Ectodermal cell (in vitro differentiated cells): ENCODE data around the gene SPOP.

Experiments used
- H3K27ac ChIP-seq: 2 replicates; pipeline ENCODE4 v1.7.0; 2013; ENCODE audit warnings: mild to moderate bottlenecking, low read depth, low read length; ENCODE audit not compliant: insufficient read depth, poor library complexity, severe bottlenecking
- H3K27me3 ChIP-seq: 2 replicates; pipeline ENCODE4 v1.7.0; 2013; ENCODE audit warnings: mild to moderate bottlenecking, low read length; ENCODE audit not compliant: insufficient read depth, control insufficient read depth, poor library complexity, severe bottlenecking
- H3K36me3 ChIP-seq: one replicate; pipeline ENCODE4 v1.7.0; 2013; ENCODE audit warnings: low read length; ENCODE audit not compliant: control insufficient read depth, insufficient read depth
- H3K4me1 ChIP-seq: one replicate; pipeline ENCODE4 v1.7.0; 2013; ENCODE audit warnings: low read length; ENCODE audit not compliant: control insufficient read depth, insufficient read depth
- H3K4me3 ChIP-seq: 2 replicates; pipeline ENCODE4 v1.7.0; 2013; ENCODE audit warnings: low read depth, low read length, control low read depth; ENCODE audit not compliant: insufficient read depth
- H3K9me3 ChIP-seq: 2 replicates; pipeline ENCODE4 v1.7.0; 2013; ENCODE audit warnings: mild to moderate bottlenecking, low read length, moderate library complexity; ENCODE audit not compliant: control insufficient read depth
- WGBS, 2 experiments: methylation state at CpG; one replicate each; pipeline ENCODE4 v1.1.7; 2013; ENCODE audit warnings: missing lambda C conversion rate in 2 of 2; 5-methylcytosine and 5-hydroxymethylcytosine counted together

SPOP gene

DNA sequence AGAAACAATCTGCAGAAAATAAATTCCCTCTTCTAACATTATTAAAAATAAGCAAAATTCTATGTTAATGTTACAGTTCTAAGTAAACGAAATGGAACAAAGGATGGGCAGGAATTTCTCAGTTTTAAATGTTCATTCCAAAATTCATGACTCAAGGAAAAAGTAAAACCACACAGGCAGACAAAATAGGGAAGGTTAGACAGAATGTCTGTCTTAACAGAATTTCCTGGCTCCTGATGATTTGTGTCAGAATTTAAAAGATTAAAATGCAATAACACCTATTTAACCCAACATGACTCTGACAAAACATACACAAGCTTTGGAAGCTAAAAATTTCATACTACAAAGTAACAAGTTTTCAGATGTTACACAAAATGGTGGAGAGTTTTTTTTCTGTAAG, 42.8 kb downstream of the SPOP start:
- WGBS, 2 experiments: 78 to 100% methylated on average over 1 of the region's 1 CpG
- Histone ChIP-seq H3K9me3 (no peaks in the 10 kb centered on the region), H3K27ac (no peak overlapping the region), H3K36me3 (peaks cover 6% of the 10 kb centered on the region), H3K4me1 (peaks cover 18% of the 10 kb centered on the region), H3K4me3 (no peak overlapping the region), H3K27me3 (no peaks in the 10 kb centered on the region)

DNA sequence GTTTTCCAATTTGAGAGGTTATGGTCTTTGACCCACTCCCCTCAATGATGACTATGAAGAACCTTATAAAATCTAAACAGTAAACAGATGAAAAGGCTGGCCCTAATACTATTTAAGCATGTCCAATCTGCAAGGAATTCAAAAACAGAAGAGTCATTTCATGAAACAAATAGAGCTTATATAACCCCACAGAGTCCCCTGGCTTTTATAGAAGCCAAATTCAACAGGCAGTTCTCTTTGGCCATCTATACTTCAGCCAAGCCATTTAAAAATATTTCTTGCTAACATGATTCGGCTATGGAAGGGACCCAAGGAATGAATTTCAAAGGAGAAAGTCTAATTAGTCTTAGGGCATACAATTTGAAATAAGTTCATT, 43.4 kb downstream of the SPOP start:
- Histone ChIP-seq H3K36me3 (no peaks in the 10 kb centered on the region), H3K27me3 (no peaks in the 10 kb centered on the region), H3K4me1 (peaks cover 18% of the 10 kb centered on the region), H3K4me3 (no peak overlapping the region), H3K9me3 (no peaks in the 10 kb centered on the region), H3K27ac (no peak overlapping the region)
- WGBS, 2 experiments: 100% methylated on average over 1 of the region's 1 CpG

DNA sequence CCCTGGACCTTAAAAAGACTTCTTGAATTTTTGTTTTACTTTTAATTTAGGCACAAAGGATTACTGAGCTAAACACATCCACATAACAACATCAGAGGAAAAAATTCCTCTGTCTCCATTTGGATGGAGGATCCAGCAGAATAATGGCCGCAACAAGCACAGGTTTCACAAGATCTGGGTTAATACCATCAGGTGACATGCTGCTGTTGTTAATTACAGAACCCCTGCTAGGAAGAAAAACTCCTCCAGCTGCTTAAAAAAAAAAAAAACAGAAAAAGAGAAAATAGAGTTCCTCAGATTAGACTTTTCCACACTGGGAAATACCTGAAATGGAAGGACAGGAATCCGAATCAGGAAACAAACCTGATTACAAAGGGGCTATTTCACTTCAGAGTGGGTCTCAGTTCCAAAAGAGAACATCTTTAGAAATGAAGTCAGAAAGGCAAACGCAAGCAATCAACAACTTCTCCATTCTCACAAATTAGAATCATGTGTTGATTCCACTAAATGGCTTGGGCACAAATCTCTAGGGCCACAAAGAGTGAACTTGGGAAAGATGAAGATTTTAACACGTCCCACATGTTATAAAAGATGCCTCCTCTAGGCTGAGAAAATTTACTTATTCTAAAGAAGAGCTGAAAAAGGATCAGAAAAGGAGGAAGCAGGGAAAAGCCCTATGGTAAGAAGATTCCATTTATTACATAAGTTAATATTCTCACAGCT, 44.0 kb downstream of the SPOP start:
- H3K4me1 ChIP-seq: peaks cover 18% of the 10 kb centered on the region
- H3K27me3 ChIP-seq: no peaks in the 10 kb centered on the region
- H3K9me3 ChIP-seq: no peaks in the 10 kb centered on the region
- H3K36me3 ChIP-seq: no peaks in the 10 kb centered on the region
- no peak overlapping the region for H3K4me3 ChIP-seq
- no peak overlapping the region for H3K27ac ChIP-seq
- 71 to 73% methylated on average over 4 of the region's 4 CpGs for WGBS, 2 experiments

DNA sequence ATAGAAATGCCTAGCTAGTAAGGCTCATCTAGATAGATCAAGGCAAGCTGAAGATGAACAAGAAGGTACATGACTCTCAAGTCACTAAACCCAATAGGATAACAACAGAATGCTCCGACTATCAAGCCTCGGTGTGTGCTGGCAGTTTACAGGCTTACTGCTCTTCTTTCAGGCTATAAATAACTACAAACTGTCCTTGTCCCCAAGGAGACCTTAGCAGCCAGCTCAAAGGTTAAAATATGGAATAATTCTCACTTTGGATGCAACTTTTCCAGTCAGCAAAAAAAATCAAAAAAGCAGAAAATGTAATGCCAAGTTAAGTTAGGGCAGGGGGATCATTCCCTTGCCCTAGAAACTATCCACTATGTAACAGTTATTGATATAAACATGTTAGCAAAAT, 44.6 kb downstream of the SPOP start:
- Histone ChIP-seq H3K27ac (peak overlapping the region; percentile 53), H3K4me3 (no peak overlapping the region), H3K27me3 (no peaks in the 10 kb centered on the region), H3K9me3 (no peaks in the 10 kb centered on the region), H3K4me1 (peaks cover 18% of the 10 kb centered on the region), H3K36me3 (no peaks in the 10 kb centered on the region)
- 84 to 94% methylated on average over 2 of the region's 2 CpGs for WGBS, 2 experiments

DNA sequence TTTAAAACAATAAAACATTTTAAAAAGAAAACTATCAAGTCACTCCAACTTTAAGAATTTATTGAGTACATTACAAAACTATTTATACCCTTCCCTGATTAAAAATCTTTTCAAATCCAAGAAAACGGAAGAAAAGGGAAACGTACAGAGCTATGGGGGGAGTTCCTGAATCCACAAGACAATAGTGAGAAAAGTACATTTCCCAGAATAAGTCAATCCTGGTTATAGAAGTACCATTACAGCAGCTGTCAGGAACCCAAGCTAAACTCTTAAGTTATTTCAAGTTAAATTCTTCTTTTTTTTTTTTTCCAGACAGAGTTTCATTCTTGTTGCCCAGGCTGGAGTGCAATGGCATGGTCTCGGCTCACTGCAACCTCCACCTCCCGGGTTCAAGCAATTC, 45.7 kb downstream of the SPOP start:
- H3K27me3 ChIP-seq: no peaks in the 10 kb centered on the region
- H3K4me3 ChIP-seq: no peak overlapping the region
- no peak overlapping the region for H3K27ac ChIP-seq
- WGBS, 2 experiments: 92 to 95% methylated on average over 4 of the region's 4 CpGs
- peaks cover 18% of the 10 kb centered on the region for H3K4me1 ChIP-seq
- no peaks in the 10 kb centered on the region for H3K36me3 ChIP-seq
- H3K9me3 ChIP-seq: no peaks in the 10 kb centered on the region

DNA sequence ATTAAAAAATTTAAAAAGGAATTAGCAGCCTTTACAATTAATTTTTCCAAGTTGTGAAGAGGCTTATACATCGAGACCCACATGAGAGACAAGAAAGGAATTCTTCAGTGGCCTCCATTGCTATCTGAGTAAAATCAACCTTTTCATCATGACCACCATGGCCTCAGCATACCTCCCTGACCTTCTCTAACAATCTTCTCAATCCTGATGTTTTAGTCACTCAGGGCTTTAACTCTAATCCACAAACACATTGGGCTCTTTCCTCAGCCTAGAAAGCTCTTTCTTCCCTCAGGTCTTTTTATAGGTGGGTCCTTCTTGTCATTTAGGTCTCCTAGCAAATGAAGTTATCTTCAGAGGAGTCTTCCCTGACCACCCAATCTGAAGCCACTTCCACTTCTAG, 46.4 kb downstream of the SPOP start:
- no peaks in the 10 kb centered on the region for H3K36me3 ChIP-seq
- H3K9me3 ChIP-seq: no peaks in the 10 kb centered on the region
- WGBS, 2 experiments: 81 to 91% methylated on average over 1 of the region's 1 CpG
- no peak overlapping the region for H3K4me3 ChIP-seq
- H3K4me1 ChIP-seq: peaks cover 18% of the 10 kb centered on the region
- no peaks in the 10 kb centered on the region for H3K27me3 ChIP-seq
- no peak overlapping the region for H3K27ac ChIP-seq

DNA sequence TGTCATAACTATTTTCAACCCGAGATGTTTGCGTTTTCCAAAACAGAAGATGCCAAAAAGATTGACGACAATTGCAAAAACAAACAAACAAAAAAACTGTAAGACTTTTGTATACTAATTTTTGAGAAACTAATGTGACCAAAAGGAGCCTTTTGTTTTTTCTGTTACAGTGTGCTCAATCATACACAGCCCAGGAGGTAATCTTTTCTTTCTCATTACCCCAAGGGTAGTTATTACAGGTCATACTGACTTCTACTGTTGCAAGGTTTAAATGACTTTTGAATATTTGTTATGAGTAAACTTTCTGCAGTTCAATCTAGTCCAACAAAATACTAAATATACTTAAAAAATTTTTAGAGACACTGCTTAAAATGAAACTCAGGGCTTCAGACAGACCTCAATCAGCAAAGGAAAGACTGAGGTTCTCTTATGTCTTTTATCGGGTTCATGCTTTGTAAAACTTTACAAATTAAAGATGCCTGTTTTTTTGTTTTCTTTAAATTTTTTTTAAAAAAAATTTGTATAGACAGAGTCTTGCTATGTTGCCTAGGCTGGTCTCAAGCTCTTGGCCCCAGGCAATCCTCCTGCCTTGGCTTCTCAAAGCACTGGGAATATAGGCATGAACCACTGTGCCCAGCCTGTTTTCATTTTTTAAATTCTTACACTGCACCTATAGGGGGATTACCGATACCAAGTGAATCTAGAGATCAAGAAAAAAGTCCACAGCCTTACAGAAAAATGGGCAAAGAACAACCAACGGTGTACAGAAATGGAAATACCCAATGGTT, 47.6 kb downstream of the SPOP start:
- no peaks in the 10 kb centered on the region for H3K9me3 ChIP-seq
- H3K27ac ChIP-seq: no peak overlapping the region
- no peak overlapping the region for H3K4me3 ChIP-seq
- no peaks in the 10 kb centered on the region for H3K36me3 ChIP-seq
- peaks cover 18% of the 10 kb centered on the region for H3K4me1 ChIP-seq
- H3K27me3 ChIP-seq: no peaks in the 10 kb centered on the region
- WGBS, 2 experiments: 95 to 96% methylated on average over 5 to 6 of the region's 6 CpGs

DNA sequence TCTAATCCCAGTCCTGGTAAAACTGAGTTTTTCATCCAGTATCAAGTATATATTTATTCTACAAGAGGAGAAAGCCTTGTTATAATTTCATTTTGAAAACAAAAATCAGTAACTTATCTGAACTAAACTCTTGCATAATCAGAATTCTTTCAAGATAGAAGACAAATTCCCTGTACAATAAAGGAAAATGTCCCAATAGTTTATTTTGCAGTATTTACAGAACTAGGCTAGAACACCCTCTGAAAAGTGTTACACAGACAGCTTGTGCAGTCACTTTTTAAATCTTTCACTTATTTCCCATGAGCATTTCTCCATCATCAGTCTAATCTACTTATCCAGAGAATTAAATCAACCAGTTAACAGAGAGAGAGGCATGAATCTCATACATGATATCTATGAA, 48.5 kb downstream of the SPOP start:
- H3K9me3 ChIP-seq: no peaks in the 10 kb centered on the region
- H3K4me1 ChIP-seq: peaks cover 12% of the 10 kb centered on the region
- no peaks in the 10 kb centered on the region for H3K36me3 ChIP-seq
- no peak overlapping the region for H3K4me3 ChIP-seq
- no peak overlapping the region for H3K27ac ChIP-seq
- no peaks in the 10 kb centered on the region for H3K27me3 ChIP-seq

DNA sequence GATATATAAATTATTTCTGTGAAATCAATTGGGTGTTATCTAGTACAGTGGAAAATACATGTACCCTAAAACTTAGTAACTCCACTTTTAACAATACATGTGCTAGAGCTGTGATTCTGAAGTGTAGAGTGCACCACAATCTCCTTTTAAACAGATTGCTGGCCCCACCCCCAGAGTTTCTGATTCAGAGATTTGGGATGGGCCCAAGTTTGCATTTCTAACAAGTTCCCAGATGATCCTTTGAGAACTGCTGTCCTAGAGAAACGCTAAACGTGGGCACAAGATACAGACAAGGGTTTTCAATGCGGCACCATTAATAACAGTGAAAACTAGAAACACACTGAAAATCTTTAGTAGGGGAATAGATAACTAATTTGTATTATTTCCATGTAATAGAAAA, 53.0 kb downstream of the SPOP start:
- Histone ChIP-seq H3K4me1 (no peaks in the 10 kb centered on the region), H3K36me3 (peaks cover 22% of the 10 kb centered on the region), H3K4me3 (no peak overlapping the region), H3K27me3 (no peaks in the 10 kb centered on the region), H3K27ac (no peak overlapping the region), H3K9me3 (no peaks in the 10 kb centered on the region)
- WGBS, 2 experiments: 79 to 93% methylated on average over 2 to 3 of the region's 3 CpGs

DNA sequence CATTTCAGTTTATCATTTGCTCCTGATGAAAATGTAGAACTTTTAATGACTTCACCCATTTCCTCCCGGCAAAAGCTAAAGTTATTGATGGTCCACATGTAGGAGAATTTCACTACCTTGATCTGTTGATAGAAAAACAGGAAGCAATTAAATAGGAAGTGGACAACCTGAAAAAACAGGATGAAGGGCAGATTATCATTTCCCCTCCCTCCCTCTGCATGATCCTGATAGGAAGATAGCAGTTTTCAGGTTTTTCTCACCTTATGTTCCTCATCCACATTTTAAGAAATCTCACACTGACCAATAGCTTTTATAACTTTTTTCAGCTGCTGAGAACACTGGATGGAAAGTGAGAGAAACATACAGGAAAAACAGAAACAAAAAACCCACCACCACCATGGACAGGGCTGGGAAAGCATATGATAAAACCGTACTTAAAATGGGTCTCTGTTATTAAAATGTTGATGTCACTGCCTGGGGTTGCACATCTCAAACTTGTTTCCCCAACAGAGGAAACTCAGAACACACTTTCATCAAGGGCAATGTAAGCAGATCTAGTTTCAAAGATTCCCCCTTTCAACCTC, 55.9 kb downstream of the SPOP start:
- WGBS, 2 experiments: 91 to 100% methylated on average over 2 of the region's 2 CpGs

More for the DNA sequence above, 55.9 kb downstream of the SPOP start:
- H3K4me3 ChIP-seq: no peak overlapping the region
- H3K27me3 ChIP-seq: no peaks in the 10 kb centered on the region
- no peak overlapping the region for H3K27ac ChIP-seq
- H3K9me3 ChIP-seq: no peaks in the 10 kb centered on the region
- no peaks in the 10 kb centered on the region for H3K4me1 ChIP-seq
- peaks cover 36% of the 10 kb centered on the region for H3K36me3 ChIP-seq
